ENCODE data around the gene MTHFD2L.

DNA sequence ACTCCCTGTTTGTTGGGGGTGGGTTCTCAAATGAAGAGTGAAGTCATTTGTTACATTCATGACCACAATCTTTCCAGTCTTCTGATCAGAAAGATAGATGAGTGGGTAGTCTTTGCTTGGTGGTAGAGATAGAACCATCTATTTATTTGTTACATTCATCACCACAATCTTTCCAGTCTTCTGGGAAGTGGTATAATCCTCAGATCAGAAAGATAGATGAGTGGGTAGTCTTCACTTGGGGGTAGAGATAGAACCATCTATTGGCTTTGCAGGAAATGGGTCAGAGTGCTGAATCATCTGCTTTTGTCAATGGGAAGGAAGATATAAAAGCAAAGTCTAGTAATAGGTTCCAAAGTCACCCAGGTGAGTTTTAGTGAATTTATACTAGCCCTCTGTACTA lies 86.1 kb downstream of the MTHFD2L start:
- TF ChIP-seq, protein P1, sequence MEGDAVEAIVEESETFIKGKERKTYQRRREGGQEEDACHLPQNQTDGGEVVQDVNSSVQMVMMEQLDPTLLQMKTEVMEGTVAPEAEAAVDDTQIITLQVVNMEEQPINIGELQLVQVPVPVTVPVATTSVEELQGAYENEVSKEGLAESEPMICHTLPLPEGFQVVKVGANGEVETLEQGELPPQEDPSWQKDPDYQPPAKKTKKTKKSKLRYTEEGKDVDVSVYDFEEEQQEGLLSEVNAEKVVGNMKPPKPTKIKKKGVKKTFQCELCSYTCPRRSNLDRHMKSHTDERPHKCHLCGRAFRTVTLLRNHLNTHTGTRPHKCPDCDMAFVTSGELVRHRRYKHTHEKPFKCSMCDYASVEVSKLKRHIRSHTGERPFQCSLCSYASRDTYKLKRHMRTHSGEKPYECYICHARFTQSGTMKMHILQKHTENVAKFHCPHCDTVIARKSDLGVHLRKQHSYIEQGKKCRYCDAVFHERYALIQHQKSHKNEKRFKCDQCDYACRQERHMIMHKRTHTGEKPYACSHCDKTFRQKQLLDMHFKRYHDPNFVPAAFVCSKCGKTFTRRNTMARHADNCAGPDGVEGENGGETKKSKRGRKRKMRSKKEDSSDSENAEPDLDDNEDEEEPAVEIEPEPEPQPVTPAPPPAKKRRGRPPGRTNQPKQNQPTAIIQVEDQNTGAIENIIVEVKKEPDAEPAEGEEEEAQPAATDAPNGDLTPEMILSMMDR (conservative IDR thresholded peaks at IDR 0.05; ENCODE audit: low read depth, low read length): no peak
- TF ChIP-seq EZH2 (IDR thresholded peaks at IDR 0.05; ENCODE audit: low read length, unreplicated experiment) (no peak), EZH2phosphoT487 (IDR thresholded peaks at IDR 0.05; ENCODE audit: borderline replicate concordance, low read length) (no peak)

Measured in PC-3 (cell line).